GM21529 (cell line): ENCODE results near the gene STARD13.
"Not testable (repeated sequence)": the region's sequence is repeated elsewhere in the genome, so short reads cannot be mapped to it uniquely, and the experiment has no call there.

Source experiments
- ATAC-seq: cut with Tn5 transposase; IDR thresholded peaks from one replicate; pipeline ENCODE4 v1.9.1; 2021; ENCODE audit not compliant: unreplicated experiment

Gene STARD13

DNA sequence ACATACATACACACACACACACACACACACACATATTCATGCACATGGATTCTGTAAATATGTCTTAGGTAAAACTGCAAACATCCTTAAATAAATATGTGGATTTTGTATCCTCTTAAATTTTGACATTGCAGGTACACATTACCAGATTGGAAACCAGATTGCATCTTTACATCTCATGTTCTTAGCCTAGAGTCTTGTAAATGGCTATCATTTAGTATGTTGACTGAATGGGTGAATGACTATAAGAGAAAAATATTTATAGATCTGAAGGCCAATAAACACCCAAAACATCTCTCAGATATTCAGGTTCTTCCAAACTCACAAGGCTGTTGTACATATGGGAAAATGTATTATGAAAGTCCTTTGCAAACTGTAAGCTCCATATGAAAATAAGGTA, 104.3 kb downstream of the STARD13 start:
- ATAC-seq: no peak

DNA sequence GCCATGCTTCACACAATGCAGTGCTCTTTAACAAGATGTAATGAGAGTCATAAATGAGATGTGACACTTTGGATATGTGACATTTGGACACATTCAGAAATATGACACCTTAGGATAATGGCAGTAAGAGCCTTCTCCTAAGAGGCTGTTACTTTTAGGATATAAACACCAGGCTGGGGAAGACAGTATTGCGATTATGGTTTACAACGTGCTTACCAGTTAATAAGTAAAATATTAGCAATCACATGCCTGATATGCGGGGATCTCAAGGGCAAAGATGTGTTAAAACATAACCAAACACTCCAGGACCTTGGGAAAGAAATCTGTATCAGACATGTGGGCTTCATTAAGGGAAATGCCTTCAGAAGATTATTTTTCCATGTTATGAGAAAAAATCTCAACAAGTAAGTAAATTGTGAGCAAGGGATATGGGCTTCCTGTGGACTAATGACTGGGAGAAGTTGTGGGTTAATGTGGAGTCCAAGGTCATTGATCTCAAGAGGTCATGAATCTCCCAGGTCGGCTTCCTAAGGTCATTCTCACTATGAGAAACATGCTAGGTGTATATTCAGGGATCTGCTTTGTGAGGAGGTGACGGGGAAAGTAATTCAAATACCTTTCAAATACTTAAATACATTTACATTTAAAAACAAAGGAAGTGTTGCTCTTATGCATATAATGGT, 105.3 kb downstream of the STARD13 start:
- no peak for ATAC-seq

DNA sequence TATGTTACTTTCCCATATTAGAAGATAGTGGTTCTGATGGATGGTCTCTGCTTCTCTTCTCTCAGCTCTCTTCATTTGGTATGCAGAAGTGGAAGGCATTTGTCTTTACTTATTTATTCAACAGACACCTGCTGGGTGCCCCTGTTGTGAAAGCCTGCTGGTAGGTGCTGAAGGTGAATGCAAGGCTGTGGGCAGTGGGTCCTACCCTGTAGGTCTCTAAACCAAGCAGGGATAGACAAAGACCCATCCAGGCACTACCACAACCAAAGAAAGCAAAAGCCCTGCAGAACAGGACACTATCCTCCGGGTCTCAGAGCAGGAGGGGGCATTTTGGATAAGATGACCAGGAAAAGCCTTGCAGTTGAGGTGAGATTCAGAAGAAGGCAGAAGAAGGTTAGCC, 106.1 kb downstream of the STARD13 start:
- no peak for ATAC-seq

DNA sequence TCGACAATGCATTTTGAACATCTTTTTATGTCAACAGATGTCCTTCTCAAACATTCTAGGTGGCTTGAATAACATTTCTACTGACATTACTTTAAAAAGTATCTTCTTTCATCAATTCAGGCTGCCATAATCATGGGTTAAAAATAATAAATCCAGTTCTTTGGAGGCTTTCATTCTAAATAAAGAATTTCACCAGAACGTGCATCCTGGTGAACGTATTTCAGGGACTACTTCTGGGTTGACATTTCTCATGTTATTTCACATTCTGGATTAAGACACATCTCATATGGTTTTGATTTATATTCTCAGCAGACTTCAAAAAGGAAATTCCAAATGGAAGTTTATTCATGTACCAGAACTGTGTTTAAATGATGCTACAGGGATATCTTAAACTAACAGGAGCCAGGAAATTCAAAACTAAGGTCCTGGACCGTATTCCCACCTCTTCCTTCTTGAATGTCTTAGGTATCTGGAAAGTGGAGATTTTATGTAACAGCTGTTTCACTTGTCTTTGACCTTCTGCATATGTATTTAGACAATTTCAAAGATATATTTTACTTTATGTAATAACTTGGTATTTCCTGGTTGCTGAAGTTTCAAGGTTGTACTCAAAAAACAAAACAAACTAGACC, 107.2 kb downstream of the STARD13 start:
- ATAC-seq: no peak

DNA sequence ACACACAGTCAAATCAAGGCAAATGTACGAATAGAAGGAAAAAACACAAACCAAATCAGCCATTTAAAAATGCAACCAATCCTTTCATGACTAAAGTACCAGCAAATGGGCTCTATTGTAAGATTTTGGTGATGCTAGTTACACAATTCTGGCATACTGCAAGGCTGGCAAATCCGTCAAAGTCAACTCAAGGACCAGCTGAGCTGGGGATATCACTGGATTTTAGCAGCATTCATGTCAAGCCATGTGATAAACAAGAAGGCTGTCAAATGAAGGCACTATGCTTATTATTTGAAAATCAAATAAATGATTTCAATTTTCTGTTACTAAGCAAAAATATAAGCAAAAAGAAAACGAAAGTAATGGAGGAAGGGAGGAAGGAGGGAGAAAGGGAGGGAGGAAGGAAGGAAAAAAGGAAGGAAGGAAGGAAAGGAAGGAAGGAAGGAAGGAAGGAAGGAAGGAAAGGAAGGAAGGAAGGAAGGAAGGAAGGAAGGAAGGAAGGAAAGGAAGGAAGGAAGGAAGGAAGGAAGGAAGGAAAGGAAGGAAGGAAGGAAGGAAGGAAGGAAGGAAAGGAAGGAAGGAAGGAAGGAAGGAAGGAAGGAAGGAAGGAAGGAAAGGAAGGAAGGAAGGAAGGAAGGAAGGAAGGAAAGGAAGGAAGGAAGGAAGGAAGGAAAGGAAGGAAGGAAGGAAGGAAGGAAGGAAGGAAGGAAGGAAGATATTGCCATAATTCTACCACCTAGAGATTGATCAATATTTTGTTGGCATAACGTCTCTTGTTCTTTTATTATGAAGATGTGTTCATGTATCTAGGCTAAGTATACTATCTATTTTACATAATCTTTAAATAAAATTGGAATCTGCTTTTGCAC, 108.0 kb downstream of the STARD13 start:
- not testable (repeated sequence) for ATAC-seq

DNA sequence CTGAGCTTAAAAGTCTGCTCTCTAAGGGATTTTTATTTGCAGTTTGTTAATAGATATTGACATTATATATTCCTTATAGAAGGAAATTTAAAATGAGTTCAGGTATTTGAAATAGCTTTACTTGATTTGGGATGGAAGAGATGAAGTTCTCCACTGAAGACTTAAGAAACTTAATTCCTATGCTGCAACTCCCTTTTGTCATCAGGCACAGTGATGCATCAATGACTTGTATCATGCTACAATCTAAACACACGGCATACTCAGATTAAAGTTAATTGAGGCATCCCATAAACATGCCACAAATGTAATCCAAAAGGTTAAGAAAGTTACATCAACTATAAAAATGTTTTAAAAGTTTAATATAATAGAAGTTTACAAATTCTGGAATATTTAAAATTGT, 109.0 kb downstream of the STARD13 start:
- ATAC-seq: no peak

DNA sequence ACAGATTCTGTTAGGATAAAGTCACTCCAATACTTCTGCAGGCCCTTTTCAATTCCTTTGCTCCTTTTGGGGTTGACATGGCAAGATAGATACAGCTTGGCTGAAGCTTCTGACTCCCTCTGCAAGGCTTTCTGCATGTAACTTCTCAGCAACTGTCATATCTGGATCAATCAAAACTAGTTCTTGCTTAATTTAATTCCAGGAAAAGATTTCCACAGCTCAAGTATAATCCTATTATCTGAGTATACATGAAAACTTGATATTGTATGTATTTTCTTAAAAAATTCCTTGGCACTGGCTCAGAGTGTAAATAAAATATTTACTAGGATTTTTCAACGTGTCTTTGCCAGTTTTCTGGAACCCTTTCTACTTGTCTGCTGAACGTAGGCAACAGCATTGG, 109.6 kb downstream of the STARD13 start:
- ATAC-seq: no peak

DNA sequence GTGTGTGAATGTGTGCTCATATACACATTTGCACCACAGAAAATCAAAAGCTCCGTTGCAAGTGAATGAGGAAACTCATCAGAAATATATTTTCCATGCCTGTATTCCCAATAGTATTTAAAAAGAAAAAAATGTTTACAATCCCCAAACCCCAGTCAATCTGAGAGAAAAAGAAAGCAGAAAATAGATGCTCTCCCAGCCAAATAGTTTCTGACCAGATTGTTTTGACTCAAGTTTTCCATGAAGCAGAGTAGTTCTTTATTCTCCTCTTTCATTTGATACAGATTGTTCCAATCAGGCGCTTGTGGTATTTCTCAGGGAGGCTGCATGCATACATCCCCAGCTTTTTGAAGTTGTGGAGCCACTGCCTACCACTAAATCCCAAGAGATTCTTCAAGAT, 110.6 kb downstream of the STARD13 start:
- no peak for ATAC-seq

DNA sequence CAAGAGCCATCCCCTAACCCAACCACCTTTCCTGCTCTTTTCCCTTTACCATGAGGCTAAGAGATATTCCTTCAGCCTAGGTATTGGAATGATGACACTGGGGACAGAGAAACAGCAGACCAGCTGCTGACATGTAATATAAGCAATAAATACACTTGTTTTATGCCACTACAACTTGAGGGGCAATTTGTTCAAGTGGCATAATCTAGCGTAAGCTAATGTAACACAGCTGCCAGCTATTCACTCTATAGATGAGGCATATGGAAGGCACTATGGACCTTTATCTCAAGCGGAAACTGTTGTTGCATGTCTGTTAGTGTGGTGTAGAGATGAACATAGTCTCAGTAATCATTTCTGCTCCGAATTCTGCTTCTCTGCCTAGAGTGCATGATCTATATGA, 111.1 kb downstream of the STARD13 start:
- ATAC-seq: no peak

DNA sequence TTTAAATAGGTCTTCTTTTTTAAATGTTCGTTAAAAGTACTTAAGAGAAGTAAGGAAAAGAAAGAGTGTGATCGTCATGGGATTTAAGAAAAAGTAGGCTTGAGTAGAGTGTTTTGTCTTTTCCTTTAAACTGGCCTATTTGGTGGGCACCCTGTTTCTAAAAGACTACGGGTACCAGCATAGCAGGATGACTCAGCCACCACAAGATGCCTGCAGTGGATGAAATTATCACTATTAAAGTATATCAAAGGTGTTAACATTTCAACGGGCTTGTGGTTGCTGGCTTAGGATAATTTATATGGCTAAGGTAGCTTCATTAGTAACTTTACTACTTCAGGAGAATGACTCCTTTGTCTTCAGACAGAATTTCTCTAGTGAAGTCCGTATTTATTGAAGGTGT, 112.6 kb downstream of the STARD13 start:
- no peak for ATAC-seq

DNA sequence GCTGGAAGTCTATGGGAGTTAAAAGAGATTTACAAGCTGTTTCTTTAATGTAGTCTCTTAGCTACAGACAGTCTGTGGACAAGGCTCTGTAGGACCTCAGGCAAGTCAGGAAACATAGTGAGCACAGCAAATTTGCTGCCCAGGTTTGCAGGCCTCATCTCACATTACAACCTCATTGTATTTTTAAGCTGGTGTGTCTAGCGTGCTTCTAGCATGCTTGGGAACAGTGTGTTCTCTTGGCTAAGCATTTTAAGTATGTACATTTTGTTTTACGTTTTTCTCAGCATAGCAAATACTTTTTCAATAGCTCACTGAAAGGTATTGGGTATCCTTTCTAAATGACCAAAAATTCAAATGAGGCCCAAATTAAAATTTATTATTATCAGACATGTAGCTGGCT, 113.2 kb downstream of the STARD13 start:
- no peak for ATAC-seq

DNA sequence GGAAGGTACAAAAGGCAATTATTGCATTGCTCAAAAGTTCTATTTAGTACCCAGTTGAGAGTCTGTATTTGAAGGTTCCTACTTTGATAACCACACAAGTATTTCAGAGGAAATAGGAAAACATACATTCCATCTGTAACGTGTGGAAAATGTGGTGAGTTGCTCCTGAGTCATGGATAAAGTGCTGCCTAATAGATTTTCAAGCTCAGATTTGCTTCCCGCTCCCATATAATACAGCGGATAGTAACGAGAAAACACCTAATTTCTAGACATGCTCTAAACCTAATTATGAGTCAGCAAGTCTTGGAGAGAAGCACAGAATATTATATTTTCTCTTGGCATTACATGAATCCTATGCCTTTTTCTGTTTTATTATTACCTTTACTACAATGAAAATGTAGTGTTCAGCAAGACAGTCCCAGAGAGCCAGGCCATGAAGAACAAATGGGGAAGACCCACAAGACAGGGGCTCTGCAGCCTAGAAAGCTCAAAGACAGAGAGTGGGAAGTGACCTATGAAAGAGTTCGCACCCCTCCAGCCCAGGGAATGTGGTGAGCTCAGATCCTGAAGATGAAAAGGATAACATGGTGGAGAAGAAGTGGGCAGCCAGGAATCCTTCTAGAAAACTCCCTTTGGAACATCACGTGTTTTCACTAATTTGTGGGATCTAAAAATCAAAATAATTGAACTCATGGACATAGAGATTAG, 116.1 kb downstream of the STARD13 start:
- ATAC-seq: no peak

DNA sequence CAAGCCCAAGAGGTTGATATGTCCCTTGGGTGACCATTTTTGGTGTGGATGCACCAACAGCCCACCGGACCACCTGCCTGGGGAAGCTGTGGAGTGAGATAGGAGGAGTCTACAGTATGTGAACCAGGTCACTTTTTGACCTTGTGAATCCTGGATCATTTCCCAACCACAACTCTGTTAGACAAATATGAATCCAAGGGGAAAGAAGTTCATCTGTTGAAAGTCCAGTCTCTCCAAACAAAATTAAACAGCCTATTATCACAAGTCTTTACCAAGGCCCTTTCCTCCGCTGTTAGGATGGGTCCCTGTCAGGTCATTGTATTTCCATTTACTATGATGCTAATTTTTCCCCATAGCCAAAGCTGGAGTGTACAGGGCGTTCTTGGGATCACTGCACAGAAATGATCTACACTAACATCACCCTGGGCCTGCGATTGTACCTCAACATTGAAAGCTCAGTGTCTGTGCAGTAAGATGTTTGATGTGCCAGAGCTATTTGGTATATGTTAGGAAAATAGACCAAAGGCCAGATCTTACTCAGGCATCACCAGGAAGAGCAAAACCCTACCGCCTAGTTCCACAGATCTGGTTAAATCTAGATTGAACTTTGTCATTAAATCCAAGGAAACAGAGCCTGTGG, 117.1 kb downstream of the STARD13 start:
- no peak for ATAC-seq

DNA sequence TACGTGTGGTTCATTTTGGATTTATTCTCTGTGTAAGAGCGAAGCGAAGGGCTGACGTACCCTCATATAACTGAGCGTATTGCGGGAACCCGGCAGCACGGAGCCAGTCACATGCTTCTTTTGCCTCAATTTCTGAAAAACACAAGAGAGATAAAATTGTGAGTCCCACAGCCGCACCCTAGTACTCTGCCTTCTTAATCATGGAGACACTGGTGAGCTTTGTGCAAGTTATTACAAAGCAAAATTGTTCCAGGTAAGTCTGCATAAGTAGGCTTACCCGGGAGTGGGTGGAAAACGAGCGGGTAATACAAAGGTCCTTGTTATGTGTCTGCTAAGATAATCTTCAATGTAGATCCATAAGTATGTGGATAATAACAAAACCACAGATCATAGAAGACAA, 118.1 kb downstream of the STARD13 start:
- ATAC-seq: no peak

DNA sequence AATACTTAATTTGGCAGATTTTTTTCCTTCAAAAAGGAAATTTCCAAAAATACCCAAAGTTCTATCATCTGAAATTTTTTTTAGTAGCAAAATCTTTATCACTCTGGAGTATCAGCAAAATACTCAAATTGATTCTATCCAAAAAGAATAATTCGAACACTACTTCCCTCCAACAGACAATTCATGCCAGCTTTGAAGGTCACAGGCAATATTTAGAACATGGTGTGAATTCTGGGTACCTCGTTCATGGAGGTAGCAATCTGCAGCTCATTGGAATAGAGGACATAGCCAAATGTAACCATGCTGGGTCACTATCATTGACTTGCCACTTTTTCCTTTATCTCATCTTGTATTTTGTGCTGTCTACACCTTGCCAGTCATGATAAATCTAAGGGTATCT, 119.8 kb downstream of the STARD13 start:
- ATAC-seq: no peak

DNA sequence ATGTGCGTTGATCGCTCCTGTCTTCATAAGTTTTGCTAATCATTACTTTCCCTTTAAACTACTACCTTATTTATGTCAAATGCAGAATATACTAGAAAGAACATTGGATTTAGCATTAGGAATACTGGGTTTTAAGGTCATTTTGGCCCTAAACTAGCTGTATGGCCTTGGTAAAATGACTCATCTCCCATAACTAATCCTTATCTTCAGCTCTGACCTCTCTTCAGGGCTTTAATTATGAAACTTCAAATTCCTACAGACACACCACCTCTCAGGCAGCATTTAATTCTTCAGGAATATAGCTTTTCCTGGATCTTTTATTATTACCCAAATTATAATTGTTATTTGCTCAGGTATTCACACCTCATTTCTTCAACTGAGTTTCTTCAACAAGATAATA, 121.2 kb downstream of the STARD13 start:
- no peak for ATAC-seq

DNA sequence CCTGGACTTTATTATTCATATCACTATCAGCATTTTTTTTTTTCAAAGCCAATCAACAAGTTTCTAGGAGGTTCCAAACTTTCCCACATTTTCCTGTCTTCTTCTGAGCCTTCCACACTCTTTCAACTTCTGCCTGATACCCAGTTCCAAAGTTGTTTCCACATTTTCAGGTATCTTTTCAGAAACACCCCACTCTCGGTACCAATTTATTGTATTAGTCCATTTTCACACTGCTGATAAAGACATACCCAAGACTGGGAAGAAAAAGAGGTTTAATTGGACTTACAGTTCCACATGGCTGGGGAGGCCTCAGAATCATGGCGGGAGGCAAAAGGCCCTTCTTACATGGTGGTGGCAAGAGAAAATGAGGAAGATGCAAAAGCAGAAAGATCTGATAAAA, 122.8 kb downstream of the STARD13 start:
- not testable (repeated sequence) for ATAC-seq

DNA sequence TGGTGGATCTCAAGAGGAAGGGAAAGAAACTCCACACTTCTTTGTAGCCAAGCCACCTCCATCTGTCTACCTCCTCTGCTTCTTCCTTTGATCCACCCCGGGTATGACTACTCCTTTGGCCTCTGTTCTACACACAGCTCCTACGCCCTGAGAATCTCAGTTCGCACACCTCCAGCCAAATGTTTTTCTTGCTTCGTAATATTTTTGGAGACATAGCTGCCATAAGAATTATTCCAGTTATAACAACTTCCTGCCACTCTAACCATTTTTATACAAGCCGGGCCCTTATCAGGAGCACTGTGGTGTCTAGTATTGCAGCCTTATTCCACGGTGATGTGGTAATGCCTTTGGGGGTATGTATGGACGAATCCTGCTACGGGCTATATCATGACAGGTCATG, 126.7 kb downstream of the STARD13 start:
- no peak for ATAC-seq

DNA sequence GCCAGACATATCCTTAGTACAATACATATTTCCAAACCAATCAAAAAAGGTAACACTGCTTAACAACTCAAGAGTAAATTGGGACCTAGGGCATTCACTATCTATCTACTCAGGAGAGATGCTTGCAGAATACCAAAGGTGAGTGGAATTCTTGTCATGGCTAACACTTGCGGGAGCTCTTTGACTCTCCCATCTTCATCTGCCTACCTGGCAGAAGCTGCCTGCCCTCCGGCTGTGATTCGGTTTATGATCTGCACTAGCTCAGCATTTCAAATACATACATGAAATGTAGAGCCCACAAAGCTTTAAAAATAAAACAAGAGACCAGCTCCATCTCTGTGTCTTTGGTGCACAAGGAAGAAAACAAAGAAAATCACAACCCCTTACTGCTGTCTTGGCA, 127.3 kb downstream of the STARD13 start:
- ATAC-seq: no peak

DNA sequence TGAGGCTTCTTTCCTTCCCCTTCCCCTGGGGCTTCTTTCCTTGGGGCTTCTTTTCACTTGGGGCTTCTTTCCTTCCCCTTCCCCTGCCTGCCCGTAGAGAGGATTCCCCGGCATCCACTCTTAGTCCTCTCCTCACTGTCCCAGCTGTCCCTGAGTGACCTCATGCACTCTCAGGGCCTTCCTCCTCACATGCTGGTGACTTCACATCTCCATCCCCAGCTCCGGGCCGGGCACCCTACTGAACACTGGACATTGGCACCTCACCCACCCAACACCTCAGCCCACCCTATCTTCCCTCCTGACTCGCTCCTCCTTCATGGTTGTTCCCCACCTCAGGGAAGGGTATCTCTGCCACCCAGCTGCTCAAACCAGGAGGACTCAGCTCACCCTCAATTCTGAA, 130.6 kb downstream of the STARD13 start:
- no peak for ATAC-seq
